ENCODE measurements around the gene ERG.

DNA sequence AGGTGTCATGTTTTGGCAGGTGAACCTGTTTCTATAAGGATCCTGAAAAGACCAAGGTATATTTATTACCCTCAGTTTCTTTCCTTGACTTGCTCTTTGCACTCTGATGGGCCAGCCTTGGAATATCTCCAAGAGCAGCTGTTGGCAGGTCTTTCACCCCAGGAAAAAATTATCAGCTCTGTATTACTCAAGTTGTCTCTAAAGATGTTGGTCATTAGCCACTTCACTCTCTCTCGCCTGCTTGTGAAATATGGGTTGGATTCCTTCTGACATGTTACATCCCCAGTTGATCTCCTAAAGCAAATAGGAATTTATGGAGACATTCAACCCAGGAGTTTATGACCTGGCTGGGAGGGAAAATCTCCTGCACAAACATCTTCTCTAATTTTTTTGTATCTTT, 155.5 kb downstream of the ERG start:
- TF ChIP-seq, protein P1, sequence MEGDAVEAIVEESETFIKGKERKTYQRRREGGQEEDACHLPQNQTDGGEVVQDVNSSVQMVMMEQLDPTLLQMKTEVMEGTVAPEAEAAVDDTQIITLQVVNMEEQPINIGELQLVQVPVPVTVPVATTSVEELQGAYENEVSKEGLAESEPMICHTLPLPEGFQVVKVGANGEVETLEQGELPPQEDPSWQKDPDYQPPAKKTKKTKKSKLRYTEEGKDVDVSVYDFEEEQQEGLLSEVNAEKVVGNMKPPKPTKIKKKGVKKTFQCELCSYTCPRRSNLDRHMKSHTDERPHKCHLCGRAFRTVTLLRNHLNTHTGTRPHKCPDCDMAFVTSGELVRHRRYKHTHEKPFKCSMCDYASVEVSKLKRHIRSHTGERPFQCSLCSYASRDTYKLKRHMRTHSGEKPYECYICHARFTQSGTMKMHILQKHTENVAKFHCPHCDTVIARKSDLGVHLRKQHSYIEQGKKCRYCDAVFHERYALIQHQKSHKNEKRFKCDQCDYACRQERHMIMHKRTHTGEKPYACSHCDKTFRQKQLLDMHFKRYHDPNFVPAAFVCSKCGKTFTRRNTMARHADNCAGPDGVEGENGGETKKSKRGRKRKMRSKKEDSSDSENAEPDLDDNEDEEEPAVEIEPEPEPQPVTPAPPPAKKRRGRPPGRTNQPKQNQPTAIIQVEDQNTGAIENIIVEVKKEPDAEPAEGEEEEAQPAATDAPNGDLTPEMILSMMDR (IDR thresholded peaks at IDR 0.05), result no peak
- no peak for TF ChIP-seq POLR2A (IDR thresholded peaks at IDR 0.05)
- no peak for TF ChIP-seq POLR2AphosphoS5 (IDR thresholded peaks at IDR 0.05)
